ENCODE results near the gene DTX1. TPM values are rescaled to one million over a fixed set of nuclear protein-coding genes. Genes with fewer than 3 reads are reported as not detected.

DTX1 gene
- total and polyA plus RNA-seq, 7 donors, result 0.49 to 2.4 (median 0.75) TPM

DNA sequence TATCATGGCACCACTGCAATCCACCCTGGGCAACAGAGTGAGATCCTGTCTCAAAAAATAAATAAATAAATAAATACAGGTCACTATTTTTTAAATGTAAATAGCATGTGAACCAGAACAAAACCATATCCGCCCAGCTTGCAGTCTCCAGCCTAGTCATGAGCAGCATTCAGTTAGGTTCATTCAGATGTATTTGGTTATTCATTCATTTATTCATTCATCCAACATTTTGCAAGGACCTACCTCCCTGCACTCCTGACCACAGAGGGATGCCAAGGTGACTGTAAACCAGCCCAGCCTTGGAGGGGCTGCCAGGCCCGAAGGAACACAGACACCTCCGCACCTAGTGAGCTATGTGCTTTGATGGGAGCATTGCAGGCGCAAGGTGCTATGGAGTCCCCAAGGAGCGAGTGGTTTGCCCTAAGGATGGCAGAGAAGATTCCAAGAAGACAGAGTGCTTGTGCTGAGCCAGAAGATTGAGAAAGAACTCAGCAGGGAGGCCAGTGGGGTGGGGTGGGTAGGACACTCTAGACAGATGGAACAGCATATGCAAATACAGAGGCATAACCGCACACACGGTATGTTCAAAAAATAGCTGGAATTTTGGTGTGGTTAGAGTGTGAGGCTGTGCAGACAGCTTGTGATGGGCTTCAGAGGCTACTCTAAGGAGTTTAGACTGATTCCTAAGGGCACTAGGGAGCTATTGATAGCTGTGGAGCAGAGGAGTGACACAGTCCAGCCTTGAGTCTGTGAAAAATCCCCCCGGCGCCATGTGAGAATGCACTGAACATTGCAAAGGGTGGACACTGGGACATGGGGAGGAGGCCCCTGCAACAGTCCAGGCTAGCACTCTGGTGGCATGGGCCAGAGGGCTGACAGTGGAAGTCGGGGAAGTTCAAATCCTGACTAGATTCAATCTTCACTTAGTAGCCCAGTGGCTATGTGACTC lies 11.7 kb downstream of the DTX1 start:
- H3K27me3 ChIP-seq (ENCODE audit: insufficient read depth in 3 of 3, low read length in 2 of 3), result peaks cover 0 to 38% (median 0%) of the 10 kb centered on the region in 3 donors
- DNase-seq, result no peak

DNA sequence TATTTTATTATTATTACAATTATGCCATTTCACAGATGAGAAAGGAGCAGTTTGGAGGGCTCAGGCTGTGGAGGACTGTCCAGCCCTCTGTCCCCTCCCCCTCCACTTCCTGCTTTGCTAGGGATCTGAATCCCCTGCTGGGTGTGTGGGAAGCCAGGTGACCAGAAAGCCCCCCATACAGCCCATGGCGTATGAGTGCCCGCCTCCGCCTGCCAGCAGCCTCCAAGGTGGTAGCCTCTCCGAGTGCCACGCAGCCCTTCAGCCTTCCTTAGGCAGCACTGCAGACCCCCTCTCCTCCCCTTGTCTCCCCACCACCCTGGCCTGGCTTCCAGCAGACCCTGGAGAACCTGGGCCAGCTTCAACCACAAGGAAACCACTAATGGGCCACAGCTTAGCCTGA lies 12.6 kb downstream of the DTX1 start:
- Histone ChIP-seq H3K27ac (no peak overlapping the region), H3K27me3 (ENCODE audit: insufficient read depth in 3 of 3, low read length in 2 of 3) (peaks cover 0 to 29% (median 0%) of the 10 kb centered on the region in 3 donors), H3K4me1 (no peaks in the 10 kb centered on the region), H3K36me3 (ENCODE audit: insufficient read depth in 1 of 2, low read depth in 1 of 2) (no peaks in the 10 kb centered on the region), H3K9me3 (no peaks in the 10 kb centered on the region), H3K4me3 (no peak overlapping the region)
- 57 to 82% (median 60%) methylated on average over 5 of the region's 5 CpGs for WGBS, 3 donors
- TF ChIP-seq, protein P1, sequence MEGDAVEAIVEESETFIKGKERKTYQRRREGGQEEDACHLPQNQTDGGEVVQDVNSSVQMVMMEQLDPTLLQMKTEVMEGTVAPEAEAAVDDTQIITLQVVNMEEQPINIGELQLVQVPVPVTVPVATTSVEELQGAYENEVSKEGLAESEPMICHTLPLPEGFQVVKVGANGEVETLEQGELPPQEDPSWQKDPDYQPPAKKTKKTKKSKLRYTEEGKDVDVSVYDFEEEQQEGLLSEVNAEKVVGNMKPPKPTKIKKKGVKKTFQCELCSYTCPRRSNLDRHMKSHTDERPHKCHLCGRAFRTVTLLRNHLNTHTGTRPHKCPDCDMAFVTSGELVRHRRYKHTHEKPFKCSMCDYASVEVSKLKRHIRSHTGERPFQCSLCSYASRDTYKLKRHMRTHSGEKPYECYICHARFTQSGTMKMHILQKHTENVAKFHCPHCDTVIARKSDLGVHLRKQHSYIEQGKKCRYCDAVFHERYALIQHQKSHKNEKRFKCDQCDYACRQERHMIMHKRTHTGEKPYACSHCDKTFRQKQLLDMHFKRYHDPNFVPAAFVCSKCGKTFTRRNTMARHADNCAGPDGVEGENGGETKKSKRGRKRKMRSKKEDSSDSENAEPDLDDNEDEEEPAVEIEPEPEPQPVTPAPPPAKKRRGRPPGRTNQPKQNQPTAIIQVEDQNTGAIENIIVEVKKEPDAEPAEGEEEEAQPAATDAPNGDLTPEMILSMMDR (IDR thresholded peaks at IDR 0.05), result no peak
- ATAC-seq (no peak), DNase-seq (no peak)
- intact Hi-C loops (cut with DNase I), result no loop called here

More for the DNA sequence above, 11.7 kb downstream of the DTX1 start:
- no peaks in the 10 kb centered on the region for H3K9me3 ChIP-seq
- no peak overlapping the region for H3K27ac ChIP-seq
- TF ChIP-seq, protein P1 (IDR thresholded peaks at IDR 0.05), result no peak
- H3K4me3 ChIP-seq, result no peak overlapping the region
- no peaks in the 10 kb centered on the region for H3K4me1 ChIP-seq
- intact Hi-C loops (cut with DNase I), result no loop called here
- no peak for ATAC-seq
- no peaks in the 10 kb centered on the region for H3K36me3 ChIP-seq (ENCODE audit: insufficient read depth in 1 of 2, low read depth in 1 of 2)
- WGBS, 3 donors, result 84 to 86% (median 84%) methylated on average over 10 of the region's 10 CpGs

DNA sequence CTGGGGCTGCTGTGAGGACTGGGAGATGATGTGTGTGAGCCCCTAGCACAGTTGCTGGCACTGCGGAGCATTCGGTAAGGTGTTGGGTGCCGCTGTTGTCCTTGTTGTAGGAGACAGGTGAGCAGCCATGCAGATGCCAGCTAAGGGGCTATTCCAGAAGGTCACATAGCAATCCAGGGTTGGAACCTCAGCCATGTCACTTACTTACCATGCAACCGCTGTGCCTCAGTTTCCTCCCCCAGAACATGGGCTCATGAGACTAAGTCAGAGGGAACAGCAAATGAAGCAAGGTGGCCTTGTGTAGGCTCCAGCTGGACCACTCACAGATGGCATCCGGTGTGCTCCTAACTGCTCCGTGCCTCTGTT lies 13.2 kb downstream of the DTX1 start:
- intact Hi-C loops (cut with DNase I), result no loop called here
- Histone ChIP-seq H3K9me3 (no peaks in the 10 kb centered on the region), H3K27me3 (ENCODE audit: insufficient read depth in 3 of 3, low read length in 2 of 3) (peaks cover 0 to 23% (median 0%) of the 10 kb centered on the region in 3 donors), H3K27ac (no peak overlapping the region), H3K4me1 (no peaks in the 10 kb centered on the region), H3K4me3 (no peak overlapping the region), H3K36me3 (ENCODE audit: insufficient read depth in 1 of 2, low read depth in 1 of 2) (no peaks in the 10 kb centered on the region)
- DNase-seq (no peak), ATAC-seq (no peak)
- WGBS, 3 donors, result 87 to 91% (median 91%) methylated on average over 6 of the region's 6 CpGs
- TF ChIP-seq, protein P1 (IDR thresholded peaks at IDR 0.05), result no peak

DNA sequence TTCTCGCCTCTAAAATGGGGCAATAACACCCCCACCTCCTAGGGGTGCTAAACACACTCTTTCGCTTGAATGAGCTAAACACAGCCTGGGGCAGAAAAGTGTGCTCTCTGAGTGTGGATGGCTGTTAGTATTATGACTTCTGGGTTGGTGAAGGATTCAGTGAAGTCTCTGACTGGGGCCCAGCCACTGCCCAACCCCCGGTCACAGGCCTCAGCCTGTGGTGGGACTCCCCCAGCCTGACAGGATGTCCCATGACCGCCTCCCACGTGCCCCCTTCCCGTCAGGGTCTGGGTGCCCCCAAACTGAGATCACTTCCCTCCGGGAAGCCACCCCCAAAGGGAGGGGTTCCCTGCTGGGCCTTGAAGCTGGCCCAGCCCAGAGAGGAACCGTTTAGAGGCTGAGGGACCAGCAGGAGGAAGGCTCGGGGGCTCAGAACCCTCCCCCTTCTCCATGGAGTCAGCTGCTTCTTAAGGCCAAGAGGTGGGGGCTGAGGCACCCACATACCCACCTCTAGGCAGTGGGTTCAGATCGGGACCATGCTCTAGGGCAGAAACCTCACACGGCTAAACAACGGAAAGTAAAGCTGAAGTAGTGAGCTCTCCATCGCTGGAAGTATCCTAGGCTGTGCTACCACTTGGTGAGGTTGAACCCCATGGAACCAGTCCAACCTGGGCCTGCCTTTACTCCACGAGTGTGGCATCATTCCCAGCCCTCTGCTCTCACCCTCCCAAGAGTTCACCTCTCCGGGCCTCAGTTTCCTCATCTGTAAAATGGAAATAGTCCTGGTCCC lies 13.8 kb downstream of the DTX1 start:
- intact Hi-C loops (cut with DNase I), result no loop called here
- Histone ChIP-seq H3K27me3 (ENCODE audit: insufficient read depth in 3 of 3, low read length in 2 of 3) (peaks cover 0 to 17% (median 0%) of the 10 kb centered on the region in 3 donors), H3K4me3 (no peak overlapping the region), H3K4me1 (no peaks in the 10 kb centered on the region), H3K36me3 (ENCODE audit: insufficient read depth in 1 of 2, low read depth in 1 of 2) (no peaks in the 10 kb centered on the region), H3K9me3 (no peaks in the 10 kb centered on the region), H3K27ac (no peak overlapping the region)
- DNase-seq (no peak), ATAC-seq (no peak)
- TF ChIP-seq, protein P1 (IDR thresholded peaks at IDR 0.05), result no peak
- WGBS, 3 donors, result 55 to 61% (median 59%) methylated on average over 15 of the region's 15 CpGs

All from psoas muscle (tissue), 8 donors.